ENCODE results near the gene LRTM2.

LRTM2 gene

DNA sequence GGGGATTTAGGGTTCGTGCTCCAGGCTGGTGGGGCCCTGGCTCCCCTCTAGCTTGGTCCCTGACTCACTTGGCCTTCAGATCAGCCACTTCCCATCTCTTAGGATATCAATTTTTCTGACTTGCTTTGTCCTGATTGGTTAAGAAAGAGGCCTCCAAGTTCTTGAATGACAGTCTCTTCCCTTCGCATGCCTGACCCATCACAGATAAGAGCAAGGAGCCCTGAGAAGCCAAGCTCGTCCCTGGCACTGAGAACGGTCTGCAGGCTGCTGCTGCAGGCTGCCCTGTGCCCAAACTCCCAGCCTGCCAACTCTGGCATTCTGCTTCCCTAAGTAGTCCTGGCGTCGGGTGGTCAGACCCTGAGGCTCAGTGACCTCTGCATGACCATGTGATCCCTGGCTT, 794 bp upstream of the LRTM2 start:
- no peaks in the 10 kb centered on the region for H3K9me3 ChIP-seq (ENCODE audit: control insufficient read depth, insufficient read depth, low read depth, low read length)
- H3K4me1 ChIP-seq (ENCODE audit: control insufficient read depth, insufficient read depth, low read length) = no peaks in the 10 kb centered on the region
- no peak overlapping the region for H3K27ac ChIP-seq (ENCODE audit: extremely low read depth, low read depth, low read length)
- CTCF ChIA-PET = no interaction called here
- TF ChIP-seq ZNF501 (tag by site-specific recombination; IDR thresholded peaks at IDR 0.05) (no peak), ZNF426 (tag by site-specific recombination; IDR thresholded peaks at IDR 0.05) (no peak), ZNF623 (tag by site-specific recombination; IDR thresholded peaks at IDR 0.05) (no peak), YY2 (tag by site-specific recombination; IDR thresholded peaks at IDR 0.05) (no peak), ZNF639 (tag by site-specific recombination; IDR thresholded peaks at IDR 0.05) (no peak), INSM2 (tag by site-specific recombination; IDR thresholded peaks at IDR 0.05) (no peak), ZNF561 (tag by site-specific recombination; IDR thresholded peaks at IDR 0.05; ENCODE audit: borderline replicate concordance) (no peak), ZEB2 (tag by site-specific recombination; IDR thresholded peaks at IDR 0.05) (no peak), ZBTB20 (tag by site-specific recombination; IDR thresholded peaks at IDR 0.05) (no peak), ZNF549 (tag by site-specific recombination; IDR thresholded peaks at IDR 0.05) (no peak), ZNF560 (tag by site-specific recombination; IDR thresholded peaks at IDR 0.05; ENCODE audit: borderline replicate concordance) (no peak), ZNF148 (tag by site-specific recombination; IDR thresholded peaks at IDR 0.05; ENCODE audit: borderline replicate concordance) (no peak), ZFP37 (tag by site-specific recombination; IDR thresholded peaks at IDR 0.05) (no peak), SP7 (tag by site-specific recombination; IDR thresholded peaks at IDR 0.05) (no peak), ELK4 (IDR thresholded peaks at IDR 0.05; ENCODE audit: borderline replicate concordance, low read depth, low read length) (no peak), AEBP2 (tag by site-specific recombination; IDR thresholded peaks at IDR 0.05; ENCODE audit: borderline replicate concordance) (no peak), ZNF366 (tag by site-specific recombination; conservative IDR thresholded peaks at IDR 0.05) (no peak), ZNF621 (tag by site-specific recombination; IDR thresholded peaks at IDR 0.05) (no peak)
- TF ChIP-seq, protein P1, sequence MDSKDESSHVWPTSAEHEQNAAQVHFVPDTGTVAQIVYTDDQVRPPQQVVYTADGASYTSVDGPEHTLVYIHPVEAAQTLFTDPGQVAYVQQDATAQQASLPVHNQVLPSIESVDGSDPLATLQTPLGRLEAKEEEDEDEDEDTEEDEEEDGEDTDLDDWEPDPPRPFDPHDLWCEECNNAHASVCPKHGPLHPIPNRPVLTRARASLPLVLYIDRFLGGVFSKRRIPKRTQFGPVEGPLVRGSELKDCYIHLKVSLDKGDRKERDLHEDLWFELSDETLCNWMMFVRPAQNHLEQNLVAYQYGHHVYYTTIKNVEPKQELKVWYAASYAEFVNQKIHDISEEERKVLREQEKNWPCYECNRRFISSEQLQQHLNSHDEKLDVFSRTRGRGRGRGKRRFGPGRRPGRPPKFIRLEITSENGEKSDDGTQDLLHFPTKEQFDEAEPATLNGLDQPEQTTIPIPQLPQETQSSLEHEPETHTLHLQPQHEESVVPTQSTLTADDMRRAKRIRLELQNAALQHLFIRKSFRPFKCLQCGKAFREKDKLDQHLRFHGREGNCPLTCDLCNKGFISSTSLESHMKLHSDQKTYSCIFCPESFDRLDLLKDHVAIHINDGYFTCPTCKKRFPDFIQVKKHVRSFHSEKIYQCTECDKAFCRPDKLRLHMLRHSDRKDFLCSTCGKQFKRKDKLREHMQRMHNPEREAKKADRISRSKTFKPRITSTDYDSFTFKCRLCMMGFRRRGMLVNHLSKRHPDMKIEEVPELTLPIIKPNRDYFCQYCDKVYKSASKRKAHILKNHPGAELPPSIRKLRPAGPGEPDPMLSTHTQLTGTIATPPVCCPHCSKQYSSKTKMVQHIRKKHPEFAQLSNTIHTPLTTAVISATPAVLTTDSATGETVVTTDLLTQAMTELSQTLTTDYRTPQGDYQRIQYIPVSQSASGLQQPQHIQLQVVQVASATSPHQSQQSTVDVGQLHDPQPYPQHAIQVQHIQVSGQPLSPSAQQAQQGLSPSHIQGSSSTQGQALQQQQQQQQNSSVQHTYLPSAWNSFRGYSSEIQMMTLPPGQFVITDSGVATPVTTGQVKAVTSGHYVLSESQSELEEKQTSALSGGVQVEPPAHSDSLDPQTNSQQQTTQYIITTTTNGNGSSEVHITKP (tag by site-specific recombination; IDR thresholded peaks at IDR 0.05) = no peak
- H3K36me3 ChIP-seq (ENCODE audit: control insufficient read depth in 2 of 2, insufficient read depth in 1 of 2, low read length in 2 of 2) = no peaks in the 10 kb centered on the region
- POLR2A ChIA-PET = no interaction called here
- H3K4me3 ChIP-seq (ENCODE audit: low read depth, low read length) = no peak overlapping the region
